Measurements from ENCODE around the gene FOLR2.
"Not testable (repeated sequence)": the region's sequence is repeated elsewhere in the genome, so short reads cannot be mapped to it uniquely, and the experiment has no call there.

The FOLR2 gene

DNA sequence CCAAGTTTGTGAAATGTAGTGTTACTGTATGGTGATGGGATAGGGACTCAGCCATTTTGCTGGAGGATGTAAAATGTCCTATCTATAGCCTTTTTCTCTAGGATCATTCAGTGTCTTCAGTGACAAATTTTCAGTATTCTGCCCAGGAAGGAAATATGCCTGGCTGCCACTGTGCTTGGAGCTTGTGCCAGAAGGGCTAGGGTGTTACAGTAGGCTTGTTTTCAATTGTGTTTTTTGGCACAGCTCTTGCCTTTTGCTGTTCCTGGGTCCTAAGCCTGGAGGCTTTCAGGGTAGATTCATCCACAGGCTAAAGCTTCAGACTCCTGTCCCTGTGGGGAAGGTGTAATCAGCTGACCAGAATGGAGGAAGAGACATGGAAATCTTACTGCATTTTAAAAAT is 49.4 kb downstream of the FOLR2 start:
- TF ChIP-seq, protein P1, sequence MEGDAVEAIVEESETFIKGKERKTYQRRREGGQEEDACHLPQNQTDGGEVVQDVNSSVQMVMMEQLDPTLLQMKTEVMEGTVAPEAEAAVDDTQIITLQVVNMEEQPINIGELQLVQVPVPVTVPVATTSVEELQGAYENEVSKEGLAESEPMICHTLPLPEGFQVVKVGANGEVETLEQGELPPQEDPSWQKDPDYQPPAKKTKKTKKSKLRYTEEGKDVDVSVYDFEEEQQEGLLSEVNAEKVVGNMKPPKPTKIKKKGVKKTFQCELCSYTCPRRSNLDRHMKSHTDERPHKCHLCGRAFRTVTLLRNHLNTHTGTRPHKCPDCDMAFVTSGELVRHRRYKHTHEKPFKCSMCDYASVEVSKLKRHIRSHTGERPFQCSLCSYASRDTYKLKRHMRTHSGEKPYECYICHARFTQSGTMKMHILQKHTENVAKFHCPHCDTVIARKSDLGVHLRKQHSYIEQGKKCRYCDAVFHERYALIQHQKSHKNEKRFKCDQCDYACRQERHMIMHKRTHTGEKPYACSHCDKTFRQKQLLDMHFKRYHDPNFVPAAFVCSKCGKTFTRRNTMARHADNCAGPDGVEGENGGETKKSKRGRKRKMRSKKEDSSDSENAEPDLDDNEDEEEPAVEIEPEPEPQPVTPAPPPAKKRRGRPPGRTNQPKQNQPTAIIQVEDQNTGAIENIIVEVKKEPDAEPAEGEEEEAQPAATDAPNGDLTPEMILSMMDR (IDR thresholded peaks at IDR 0.05; ENCODE audit: control insufficient read depth, insufficient read depth, low read depth, low read length, missing control alignments), result no peak
- no peak overlapping the region for H3K4me3 ChIP-seq (ENCODE audit: control insufficient read depth, low read depth, low read length)

DNA sequence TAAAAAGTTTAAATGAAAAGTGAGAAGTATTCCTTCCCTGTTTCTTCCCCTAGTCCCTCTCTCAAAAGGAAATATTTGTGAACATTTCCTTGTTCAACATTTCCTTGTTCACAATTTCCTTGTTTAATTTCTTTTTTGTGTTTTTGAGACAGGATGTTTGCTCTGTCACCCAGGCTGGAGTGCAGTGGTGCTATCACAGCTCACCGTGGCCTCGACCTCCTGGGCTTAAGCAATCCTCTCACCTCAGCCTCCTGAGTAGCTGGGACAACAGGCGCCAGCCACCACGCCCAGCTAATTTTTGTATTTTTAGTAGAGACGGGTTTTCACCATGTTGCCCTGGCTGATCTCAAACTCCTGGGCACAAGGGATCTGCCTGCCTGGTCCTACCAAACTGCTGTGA is 50.4 kb downstream of the FOLR2 start:
- DNase-seq (ENCODE audit: low read depth); H3K4me3 ChIP-seq (ENCODE audit: control insufficient read depth, low read depth, low read length): not testable (repeated sequence)

More for the DNA sequence above, 49.4 kb downstream of the FOLR2 start:
- no peak for DNase-seq (ENCODE audit: low read depth)

DNA sequence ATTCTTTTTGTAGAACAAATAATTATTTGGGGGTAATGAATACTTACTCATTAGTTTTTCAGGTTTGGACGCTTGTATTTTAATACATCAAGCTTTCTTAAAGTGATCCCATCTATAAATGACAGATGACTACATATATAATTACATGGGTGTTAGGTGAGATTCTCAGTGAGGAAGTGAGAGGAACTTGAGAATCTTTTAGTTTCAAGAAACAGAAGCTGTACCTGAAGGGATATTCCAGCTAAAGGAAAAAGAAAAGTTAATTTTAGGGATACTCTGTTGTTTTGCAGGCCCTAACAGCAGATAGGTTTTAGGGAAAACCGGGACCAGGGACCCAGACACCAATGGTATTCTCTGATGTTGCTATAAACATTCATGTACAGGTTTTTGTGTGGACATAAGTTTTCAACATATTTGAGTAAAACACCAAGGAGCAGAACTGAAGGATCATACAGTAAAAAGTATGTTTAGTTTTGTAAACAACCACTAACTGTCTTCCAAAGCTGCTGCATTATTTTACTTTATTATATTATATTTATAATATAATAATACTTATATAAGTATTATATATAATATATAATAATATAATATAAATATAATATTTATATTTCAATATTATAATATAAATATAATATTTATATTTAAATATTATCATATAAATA is 51.5 kb downstream of the FOLR2 start:
- TF ChIP-seq, protein P1 (IDR thresholded peaks at IDR 0.05; ENCODE audit: control insufficient read depth, insufficient read depth, low read depth, low read length, missing control alignments), result no peak
- DNase-seq (ENCODE audit: low read depth), result no peak

More for the DNA sequence above, 51.5 kb downstream of the FOLR2 start:
- no peak overlapping the region for H3K4me3 ChIP-seq (ENCODE audit: control insufficient read depth, low read depth, low read length)

All from AG09309 (cell line).